Measurements from ENCODE around the gene OLFML2A. TPM values are rescaled to one million over a fixed set of nuclear protein-coding genes. Genes with fewer than 3 reads are reported as not detected.

The OLFML2A gene
- total RNA-seq, 1 donor from 2014 or later = 9.6 TPM

DNA sequence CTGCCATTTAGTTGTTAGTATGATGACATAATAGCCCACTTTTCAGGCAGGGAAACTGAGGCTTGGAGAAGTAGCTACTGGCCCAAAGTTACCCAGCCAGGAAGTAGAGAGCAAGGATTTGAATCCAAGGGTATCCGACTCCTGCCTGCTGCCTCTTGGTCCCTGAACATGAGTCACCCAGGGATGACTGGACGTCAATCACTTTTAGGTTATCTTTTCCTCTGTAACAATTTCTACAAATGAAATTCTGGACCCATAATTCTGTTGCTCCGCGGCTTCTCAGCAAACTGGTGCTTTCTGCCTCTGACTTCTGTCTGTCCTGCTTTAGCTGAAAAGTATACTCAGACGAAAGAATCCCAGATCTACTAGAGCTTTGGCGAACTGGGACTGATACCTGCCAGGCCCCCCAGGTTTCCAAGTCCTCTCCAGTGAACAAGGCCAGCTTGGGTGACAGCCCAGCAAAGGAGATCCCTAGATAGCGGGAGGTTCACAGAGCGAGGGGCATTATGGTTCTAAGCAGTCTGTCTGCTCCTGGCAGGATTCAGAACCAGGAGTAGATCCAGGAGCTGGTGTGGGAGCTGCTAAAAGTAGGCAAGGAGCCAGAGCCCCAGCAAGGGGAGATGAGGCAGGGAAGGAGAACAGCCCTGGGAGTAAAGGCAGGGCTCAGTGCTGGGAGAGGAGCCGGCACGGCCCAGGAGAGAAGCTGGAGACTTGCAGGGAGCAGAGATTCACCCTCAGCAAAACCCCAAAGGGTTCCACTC is 20.6 kb downstream of the OLFML2A start:
- DNase-seq (ENCODE audit: low spot score) = peak; percentile 82

DNA sequence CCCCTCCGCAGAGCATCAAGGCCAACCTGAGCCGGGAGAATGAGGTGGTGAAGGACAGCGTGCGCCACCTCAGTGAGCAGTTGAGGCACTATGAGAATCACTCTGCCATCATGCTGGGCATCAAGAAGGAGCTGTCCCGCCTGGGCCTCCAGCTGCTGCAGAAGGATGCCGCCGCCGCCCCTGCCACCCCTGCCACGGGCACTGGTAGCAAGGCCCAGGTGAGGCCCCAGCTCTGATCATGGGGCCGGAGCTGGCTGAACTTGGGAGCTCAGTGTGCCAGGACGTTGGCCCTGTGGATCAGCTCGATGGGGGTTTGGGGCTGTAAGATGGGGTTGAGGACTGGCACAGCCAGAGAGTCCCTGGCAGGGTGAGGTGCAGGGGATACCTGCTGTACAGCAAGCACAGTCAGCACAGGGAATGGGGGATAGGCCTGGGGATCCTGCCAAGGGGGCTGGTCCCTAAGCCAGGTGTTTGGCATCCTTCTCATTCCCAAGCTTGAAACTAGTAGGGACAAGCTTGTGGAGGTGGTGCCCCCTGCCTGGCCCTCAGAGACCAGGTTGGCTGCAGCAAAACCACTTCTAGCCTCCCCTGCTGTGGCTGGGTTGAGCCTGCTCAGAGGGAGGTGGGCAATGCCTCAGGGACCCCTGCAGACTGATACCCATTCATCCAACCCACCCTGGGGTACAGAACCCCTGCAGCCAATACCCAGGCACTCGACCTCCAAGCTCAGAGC is 22.5 kb downstream of the OLFML2A start:
- DNase-seq (ENCODE audit: low spot score) = no peak

DNA sequence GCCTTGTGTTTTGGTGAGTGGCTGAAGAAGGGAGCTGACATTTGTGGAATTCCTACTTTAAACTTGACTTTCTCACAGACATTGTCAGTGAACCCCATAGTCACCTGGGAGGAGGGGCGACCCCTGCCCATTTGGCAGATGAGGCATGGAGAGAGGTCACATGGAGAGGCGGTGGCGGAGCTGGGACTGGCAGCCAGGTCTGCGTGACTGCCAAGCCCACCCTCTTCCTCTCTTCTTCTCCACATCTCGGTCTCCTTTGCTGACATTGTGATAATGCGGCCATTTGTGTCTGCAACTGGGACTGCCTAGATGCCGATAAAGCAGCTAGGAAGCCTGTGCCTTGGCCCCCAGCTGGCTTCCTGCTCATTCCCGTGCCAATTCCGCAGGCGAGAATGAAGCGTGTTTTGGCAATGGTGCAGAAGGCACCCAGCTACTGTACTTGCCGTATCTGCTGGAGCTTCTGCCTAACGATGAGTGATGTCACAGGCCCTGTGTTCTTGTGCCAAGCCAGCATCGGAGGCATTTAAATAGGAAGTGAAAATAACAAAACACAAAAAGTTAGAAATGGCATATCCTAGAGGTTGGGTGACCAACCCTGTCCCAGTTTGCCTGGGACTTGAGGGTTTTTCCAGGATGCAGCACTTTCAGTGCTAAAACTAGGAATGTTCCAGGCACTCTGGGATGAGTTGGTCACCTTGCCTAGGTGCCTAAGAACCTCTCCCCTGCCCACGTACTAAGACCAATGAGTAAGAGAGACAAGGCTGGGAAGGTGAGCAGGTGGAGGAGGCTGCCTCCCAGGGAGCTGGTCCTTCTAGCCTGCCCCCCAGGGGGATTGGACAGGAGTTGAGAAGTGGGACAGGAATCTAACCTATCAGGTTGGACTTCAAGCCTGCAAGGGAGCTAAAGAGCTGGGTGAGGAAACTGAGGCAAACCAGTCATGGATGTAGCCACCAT is 23.6 kb downstream of the OLFML2A start:
- no peak for DNase-seq (ENCODE audit: low spot score)

DNA sequence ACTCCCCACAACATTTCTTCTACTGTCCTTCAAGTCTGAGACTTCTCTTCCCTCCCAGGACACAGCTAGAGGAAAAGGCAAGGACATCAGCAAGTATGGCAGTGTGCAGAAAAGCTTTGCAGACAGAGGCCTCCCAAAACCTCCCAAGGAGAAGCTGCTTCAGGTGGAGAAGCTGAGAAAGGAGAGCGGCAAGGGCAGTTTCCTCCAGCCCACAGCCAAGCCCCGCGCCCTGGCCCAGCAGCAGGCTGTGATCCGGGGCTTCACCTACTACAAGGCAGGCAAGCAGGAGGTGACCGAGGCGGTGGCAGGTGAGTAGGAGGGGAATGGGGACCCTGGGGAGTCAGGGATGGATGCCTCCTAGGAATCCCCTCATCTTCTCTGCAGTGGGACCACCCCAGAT is 24.4 kb downstream of the OLFML2A start:
- DNase-seq (ENCODE audit: low spot score) = no peak

- DNase-seq (ENCODE audit: low spot score) = no peak
Observed at GRCh38 chr9:124802426-124802825, 25.5 kb downstream of the OLFML2A start.

- no peak for DNase-seq (ENCODE audit: low spot score)
Observed at GRCh38 chr9:124803911-124804310, 27.0 kb downstream of the OLFML2A start.

- no peak for DNase-seq (ENCODE audit: low spot score)
Observed at GRCh38 chr9:124805186-124805585, 28.3 kb downstream of the OLFML2A start.

DNA sequence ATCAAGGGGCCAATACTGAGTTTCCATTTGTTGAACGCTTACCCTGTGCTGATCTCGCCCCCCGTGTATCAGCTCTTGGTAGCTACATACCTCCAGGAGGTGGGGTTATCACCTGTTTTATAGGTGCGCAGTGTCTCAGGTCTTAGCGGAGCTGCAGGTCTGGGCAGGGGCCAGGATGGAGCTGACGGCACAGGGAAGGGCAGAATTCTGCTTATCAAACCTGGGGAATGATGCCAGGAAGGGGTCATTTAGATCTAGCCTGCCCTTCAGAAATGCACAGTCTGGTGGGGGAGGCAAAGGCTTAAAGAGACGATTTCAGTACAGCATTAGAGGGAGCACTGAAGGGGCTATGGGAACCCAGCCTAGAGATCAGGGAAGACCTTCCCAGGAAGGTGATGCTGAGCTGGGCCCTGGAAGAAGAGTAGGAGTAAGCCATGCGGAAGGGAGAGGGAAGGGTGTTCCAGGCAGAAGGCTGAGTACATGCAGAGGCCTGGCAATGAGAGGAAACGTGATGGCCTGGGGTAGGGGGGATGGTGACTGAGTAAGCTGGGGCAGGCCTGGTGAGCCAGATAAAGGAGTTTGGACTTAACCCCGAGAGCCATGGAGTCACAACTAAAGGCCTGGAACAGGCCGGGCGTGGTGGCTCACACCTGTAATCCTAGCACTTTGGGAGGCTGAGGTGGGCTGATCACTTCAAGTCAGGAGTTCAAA is 31.5 kb downstream of the OLFML2A start:
- no peak for DNase-seq (ENCODE audit: low spot score)

DNA sequence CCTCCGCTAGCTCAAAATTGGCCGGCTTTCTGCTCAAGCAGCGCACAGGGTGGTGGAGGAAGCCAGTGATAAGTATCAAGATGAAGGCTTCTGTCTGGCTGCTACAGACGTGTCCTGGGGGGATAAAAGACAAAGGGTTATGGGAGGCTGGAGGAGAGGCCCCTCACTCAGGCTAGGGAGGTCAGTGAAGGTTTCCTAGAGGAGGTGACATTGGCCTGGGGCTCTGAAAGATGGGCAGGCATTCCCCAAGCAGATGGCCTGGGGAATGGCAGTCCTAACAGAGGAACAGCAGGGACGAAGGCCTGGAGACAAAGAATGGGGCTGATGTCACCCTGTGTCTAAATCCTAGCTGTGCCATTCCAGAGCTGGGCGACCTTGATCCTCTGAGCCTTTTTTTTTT is 32.3 kb downstream of the OLFML2A start:
- DNase-seq (ENCODE audit: low spot score) = no peak

DNA sequence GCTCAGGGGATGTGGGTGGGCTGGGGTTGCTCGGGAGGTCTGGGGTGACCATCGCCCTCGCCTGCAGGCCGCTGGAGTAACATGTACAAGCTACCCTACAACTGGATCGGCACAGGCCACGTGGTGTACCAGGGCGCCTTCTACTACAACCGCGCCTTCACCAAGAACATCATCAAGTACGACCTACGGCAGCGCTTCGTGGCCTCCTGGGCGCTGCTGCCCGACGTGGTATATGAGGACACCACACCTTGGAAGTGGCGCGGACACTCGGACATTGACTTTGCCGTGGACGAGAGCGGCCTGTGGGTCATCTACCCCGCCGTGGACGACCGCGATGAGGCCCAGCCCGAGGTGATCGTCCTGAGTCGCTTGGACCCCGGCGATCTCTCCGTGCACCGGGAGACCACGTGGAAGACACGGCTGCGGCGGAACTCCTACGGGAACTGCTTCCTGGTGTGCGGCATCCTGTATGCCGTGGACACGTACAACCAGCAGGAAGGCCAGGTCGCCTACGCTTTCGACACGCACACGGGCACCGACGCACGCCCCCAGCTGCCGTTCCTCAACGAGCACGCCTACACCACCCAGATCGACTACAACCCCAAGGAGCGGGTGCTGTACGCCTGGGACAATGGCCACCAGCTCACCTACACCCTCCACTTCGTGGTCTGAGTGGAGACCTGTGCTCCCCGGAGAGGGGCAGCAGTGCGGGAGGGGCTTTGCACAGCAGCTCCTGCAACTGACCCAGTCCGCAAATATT is 33.0 kb downstream of the OLFML2A start:
- DNase-seq (ENCODE audit: low spot score) = no peak

GRCh38 chr9:124810663-124811355 is 33.9 kb downstream of the OLFML2A start:
- DNase-seq (ENCODE audit: low spot score) = peak; percentile 86

- peak; percentile 93 for DNase-seq (ENCODE audit: low spot score)
Observed at GRCh38 chr9:124812441-124812876, 35.5 kb downstream of the OLFML2A start.

- DNase-seq (ENCODE audit: low spot score) = no peak
Observed at GRCh38 chr9:124813041-124813440, 36.1 kb downstream of the OLFML2A start.

DNA sequence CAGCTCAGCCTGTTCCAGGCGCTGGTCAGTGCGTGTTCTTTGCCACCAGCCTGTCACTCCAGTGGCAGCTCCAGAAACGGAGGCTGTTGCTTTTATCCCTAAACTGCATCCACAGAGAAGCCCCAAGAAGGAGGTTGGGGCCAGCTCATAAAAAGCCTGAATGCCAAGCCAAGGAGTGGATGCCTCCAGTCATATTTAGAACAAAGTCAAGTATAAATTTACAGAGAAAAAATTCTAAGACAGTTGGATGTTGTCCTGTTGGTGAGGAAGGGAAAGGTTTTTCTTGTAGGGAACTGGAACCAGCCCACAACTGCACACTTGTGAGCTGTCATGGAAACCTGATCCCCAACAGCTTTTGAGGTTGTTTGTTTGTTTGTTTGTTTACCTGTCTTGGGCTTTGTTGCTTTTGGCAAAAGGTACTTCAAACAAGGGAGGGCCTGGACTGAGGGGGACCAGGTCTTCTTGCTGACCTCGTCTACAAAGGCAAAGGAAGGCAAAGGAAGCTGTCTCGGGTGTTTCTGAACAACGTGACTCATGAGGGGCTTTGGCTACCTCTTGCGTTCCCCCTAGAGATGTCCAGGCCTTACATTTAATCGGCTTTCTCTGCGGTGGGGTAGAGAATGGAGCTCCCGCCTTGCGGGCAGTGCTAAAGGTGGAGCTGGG is 36.7 kb downstream of the OLFML2A start:
- DNase-seq (ENCODE audit: low spot score) = peak; percentile 25

DNA sequence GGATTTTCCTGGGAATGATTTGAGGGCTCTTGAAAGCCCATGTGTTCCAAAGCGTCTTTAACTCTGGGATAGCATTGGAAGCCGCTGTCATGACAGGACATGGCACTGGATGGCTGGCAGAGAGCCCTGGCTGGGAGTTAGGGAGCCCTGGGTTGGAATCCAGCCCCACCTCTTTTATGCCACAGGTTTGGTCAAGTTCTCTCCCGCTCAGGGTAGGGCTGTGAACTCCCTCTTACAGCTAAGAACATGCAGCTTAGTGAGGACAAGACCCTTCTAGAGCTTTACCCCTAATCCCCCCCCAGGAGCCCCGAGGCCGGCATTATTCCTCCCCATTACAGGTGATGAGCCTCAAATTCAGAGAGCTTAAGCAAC is 37.2 kb downstream of the OLFML2A start:
- DNase-seq (ENCODE audit: low spot score) = no peak

- no peak for DNase-seq (ENCODE audit: low spot score)
Observed at GRCh38 chr9:124815601-124816000, 38.7 kb downstream of the OLFML2A start.

DNA sequence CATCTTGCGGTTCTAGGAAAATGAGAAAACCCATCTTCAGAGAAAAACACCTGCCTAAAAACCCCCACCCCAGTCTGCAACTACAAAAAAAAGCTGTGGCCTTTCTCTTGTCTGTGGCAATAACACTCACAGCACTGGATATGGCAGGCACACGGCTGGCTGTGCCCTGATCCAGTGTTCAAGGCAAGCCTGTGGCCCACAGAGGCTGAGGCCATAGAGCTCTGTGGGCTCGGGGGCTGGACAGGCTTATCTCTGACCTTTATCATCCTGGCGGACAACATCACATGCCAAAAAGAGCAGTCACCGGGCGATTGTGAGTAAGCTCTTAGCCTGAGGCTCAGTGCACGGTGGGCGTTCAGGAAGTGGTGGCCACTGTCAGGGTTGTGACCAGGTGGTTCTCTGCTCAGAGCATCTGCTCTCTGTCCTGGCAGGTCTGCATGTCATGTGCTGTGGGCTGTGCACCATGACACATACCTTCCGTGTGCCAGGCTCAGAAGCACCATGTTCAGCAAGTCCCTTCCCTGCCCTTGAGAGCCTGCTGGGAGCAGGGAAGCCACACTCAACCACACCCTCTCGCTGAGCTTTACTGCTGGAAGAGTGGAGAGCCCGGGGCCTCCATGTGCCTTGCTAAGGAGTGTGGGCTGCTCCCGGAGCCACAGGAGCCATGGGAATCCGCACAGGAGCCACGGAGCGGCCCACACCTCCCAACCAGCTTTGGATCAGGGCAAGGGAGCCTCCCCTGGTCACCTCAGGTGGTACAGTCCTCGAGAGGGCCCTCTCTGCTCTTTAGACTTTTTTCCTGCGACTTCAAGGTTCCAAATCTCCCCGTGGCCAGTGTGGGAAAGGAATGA is 41.7 kb downstream of the OLFML2A start:
- DNase-seq (ENCODE audit: low spot score) = no peak
